ENCODE results near the gene MDC1. TPM values are rescaled to one million over a fixed set of nuclear protein-coding genes. Genes with fewer than 3 reads are reported as not detected.

The MDC1 gene
- total and polyA plus RNA-seq, 2 of the 13 experiments (the other 11 are each of a cell fraction or from before 2014, with no cell fraction given) = 8.4 to 14.0 TPM

DNA sequence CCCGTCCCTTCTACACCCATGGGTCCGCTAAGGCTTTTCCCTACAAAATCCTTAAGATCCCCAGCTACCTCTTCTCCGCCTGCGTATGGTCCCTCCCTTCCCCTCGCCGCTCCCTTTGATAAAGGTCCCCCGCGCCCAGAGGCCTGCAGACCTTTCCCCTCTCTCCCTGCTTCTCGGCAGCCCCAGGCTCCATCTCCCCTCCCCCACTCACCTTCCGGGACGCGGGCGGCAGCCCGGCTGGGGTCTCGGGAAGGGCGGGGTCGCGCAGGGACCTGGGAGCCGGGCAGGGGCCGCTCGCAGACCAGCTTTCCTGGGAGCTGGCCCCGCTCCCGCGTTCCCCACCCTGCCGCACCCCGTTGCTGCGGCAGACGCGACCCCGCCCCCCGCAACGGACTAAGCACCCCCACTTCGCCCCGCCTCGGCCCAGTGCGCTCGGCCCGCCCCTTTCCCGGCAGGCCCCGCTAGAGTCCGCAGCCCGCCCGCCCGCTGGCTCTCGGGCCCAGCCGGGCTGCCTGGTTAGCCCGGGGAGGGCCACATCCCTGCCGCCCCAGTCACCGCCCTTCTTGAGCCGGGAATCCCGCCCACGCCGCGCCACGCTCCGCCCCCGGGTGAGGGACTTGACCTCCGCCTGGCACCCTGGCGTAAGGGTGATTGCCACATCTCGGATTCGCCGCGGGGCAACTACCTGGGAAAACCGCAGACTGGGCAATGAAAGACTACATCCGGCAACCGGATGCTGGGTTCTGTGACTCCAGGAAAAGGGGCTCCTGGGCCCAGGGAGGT lies 25.4 kb upstream of the MDC1 start, which contains the start of gene FLOT1 (continued):
- TF ChIP-seq ZNF768 (CRISPR knock-in tag; IDR thresholded peaks at IDR 0.05) (peak; percentile 51), ZNF264 (CRISPR knock-in tag; IDR thresholded peaks at IDR 0.05) (peak; percentile 15; the same call in 1 of the 2 replicates), CEBPG (CRISPR knock-in tag; IDR thresholded peaks at IDR 0.05) (peak; percentile 96), ZNF263 (CRISPR knock-in tag; IDR thresholded peaks at IDR 0.05) (no peak), ZNF83 (CRISPR knock-in tag; IDR thresholded peaks at IDR 0.05; ENCODE audit: borderline replicate concordance) (no peak; the same call in 1 of the 2 replicates), ZSCAN12 (CRISPR knock-in tag; IDR thresholded peaks at IDR 0.05) (peak; percentile 8; the same call in 1 of the 2 replicates), ZSCAN22 (CRISPR knock-in tag; IDR thresholded peaks at IDR 0.05) (peak; percentile 64), HHEX (CRISPR knock-in tag; IDR thresholded peaks at IDR 0.05) (no peak; the same call in 1 of the 2 replicates), SATB2 (CRISPR knock-in tag; IDR thresholded peaks at IDR 0.05) (0 out of 2 replicates have a peak, but pooled peaks have one; percentile 32), SP140L (CRISPR knock-in tag; IDR thresholded peaks at IDR 0.05; ENCODE audit: borderline replicate concordance) (0 out of 2 replicates have a peak, but pooled peaks have one; percentile 68), IKZF1 (IDR thresholded peaks at IDR 0.05) (no peak), NFYC (CRISPR knock-in tag; IDR thresholded peaks at IDR 0.05) (no peak; the same call in 1 of the 2 replicates), ZNF282 (IDR thresholded peaks at IDR 0.05; ENCODE audit: partially characterized antibody) (no peak), IRX3 (CRISPR knock-in tag; IDR thresholded peaks at IDR 0.05; ENCODE audit: borderline replicate concordance, low read depth) (0 out of 2 replicates have a peak, but pooled peaks have one; percentile 18)
- TF ChIP-seq, protein P1, sequence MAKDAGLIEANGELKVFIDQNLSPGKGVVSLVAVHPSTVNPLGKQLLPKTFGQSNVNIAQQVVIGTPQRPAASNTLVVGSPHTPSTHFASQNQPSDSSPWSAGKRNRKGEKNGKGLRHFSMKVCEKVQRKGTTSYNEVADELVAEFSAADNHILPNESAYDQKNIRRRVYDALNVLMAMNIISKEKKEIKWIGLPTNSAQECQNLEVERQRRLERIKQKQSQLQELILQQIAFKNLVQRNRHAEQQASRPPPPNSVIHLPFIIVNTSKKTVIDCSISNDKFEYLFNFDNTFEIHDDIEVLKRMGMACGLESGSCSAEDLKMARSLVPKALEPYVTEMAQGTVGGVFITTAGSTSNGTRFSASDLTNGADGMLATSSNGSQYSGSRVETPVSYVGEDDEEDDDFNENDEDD (CRISPR knock-in tag; IDR thresholded peaks at IDR 0.05; ENCODE audit: borderline replicate concordance) = no peak; the same call in none of the 2 replicates
- TF ChIP-seq, protein P2, sequence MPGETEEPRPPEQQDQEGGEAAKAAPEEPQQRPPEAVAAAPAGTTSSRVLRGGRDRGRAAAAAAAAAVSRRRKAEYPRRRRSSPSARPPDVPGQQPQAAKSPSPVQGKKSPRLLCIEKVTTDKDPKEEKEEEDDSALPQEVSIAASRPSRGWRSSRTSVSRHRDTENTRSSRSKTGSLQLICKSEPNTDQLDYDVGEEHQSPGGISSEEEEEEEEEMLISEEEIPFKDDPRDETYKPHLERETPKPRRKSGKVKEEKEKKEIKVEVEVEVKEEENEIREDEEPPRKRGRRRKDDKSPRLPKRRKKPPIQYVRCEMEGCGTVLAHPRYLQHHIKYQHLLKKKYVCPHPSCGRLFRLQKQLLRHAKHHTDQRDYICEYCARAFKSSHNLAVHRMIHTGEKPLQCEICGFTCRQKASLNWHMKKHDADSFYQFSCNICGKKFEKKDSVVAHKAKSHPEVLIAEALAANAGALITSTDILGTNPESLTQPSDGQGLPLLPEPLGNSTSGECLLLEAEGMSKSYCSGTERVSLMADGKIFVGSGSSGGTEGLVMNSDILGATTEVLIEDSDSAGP (CRISPR knock-in tag; IDR thresholded peaks at IDR 0.05; ENCODE audit: borderline replicate concordance) = peak; percentile 97
- TF ChIP-seq, protein P3, sequence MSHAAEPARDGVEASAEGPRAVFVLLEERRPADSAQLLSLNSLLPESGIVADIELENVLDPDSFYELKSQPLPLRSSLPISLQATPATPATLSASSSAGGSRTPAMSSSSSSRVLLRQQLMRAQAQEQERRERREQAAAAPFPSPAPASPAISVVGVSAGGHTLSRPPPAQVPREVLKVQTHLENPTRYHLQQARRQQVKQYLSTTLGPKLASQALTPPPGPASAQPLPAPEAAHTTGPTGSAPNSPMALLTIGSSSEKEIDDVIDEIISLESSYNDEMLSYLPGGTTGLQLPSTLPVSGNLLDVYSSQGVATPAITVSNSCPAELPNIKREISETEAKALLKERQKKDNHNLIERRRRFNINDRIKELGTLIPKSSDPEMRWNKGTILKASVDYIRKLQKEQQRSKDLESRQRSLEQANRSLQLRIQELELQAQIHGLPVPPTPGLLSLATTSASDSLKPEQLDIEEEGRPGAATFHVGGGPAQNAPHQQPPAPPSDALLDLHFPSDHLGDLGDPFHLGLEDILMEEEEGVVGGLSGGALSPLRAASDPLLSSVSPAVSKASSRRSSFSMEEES (CRISPR knock-in tag; IDR thresholded peaks at IDR 0.05) = peak; percentile 11; the same call in 1 of the 2 replicates
- TF ChIP-seq, protein P4, sequence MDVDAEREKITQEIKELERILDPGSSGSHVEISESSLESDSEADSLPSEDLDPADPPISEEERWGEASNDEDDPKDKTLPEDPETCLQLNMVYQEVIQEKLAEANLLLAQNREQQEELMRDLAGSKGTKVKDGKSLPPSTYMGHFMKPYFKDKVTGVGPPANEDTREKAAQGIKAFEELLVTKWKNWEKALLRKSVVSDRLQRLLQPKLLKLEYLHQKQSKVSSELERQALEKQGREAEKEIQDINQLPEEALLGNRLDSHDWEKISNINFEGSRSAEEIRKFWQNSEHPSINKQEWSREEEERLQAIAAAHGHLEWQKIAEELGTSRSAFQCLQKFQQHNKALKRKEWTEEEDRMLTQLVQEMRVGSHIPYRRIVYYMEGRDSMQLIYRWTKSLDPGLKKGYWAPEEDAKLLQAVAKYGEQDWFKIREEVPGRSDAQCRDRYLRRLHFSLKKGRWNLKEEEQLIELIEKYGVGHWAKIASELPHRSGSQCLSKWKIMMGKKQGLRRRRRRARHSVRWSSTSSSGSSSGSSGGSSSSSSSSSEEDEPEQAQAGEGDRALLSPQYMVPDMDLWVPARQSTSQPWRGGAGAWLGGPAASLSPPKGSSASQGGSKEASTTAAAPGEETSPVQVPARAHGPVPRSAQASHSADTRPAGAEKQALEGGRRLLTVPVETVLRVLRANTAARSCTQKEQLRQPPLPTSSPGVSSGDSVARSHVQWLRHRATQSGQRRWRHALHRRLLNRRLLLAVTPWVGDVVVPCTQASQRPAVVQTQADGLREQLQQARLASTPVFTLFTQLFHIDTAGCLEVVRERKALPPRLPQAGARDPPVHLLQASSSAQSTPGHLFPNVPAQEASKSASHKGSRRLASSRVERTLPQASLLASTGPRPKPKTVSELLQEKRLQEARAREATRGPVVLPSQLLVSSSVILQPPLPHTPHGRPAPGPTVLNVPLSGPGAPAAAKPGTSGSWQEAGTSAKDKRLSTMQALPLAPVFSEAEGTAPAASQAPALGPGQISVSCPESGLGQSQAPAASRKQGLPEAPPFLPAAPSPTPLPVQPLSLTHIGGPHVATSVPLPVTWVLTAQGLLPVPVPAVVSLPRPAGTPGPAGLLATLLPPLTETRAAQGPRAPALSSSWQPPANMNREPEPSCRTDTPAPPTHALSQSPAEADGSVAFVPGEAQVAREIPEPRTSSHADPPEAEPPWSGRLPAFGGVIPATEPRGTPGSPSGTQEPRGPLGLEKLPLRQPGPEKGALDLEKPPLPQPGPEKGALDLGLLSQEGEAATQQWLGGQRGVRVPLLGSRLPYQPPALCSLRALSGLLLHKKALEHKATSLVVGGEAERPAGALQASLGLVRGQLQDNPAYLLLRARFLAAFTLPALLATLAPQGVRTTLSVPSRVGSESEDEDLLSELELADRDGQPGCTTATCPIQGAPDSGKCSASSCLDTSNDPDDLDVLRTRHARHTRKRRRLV (CRISPR knock-in tag; IDR thresholded peaks at IDR 0.05) = peak; percentile 24; the same call in 1 of the 2 replicates
- TF ChIP-seq, protein P5, sequence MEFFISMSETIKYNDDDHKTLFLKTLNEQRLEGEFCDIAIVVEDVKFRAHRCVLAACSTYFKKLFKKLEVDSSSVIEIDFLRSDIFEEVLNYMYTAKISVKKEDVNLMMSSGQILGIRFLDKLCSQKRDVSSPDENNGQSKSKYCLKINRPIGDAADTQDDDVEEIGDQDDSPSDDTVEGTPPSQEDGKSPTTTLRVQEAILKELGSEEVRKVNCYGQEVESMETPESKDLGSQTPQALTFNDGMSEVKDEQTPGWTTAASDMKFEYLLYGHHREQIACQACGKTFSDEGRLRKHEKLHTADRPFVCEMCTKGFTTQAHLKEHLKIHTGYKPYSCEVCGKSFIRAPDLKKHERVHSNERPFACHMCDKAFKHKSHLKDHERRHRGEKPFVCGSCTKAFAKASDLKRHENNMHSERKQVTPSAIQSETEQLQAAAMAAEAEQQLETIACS (CRISPR knock-in tag; IDR thresholded peaks at IDR 0.05) = peak; percentile 50; the same call in 1 of the 2 replicates

Measured in HepG2 (cell line).